ENCODE results near the gene LAMA5. TPM values are rescaled to one million over a fixed set of nuclear protein-coding genes. Genes with fewer than 3 reads are reported as not detected.

The LAMA5 gene
- total RNA-seq, 4 donors from 2014 or later: 45.5 to 115 (median 62.5) TPM

- no peak for ATAC-seq (ENCODE audit: low FRiP score)
- no peak for DNase-seq (ENCODE audit: low spot score)
- no peak for TF ChIP-seq CTCF (IDR thresholded peaks at IDR 0.05)
Measured at GRCh38 chr20:62362991-62363919, 3.9 kb downstream of the LAMA5 start.

- no peak for TF ChIP-seq CTCF (IDR thresholded peaks at IDR 0.05)
- DNase-seq (ENCODE audit: low spot score) (no peak), ATAC-seq (ENCODE audit: low FRiP score) (no peak)
Measured at GRCh38 chr20:62362590-62362940, 4.5 kb downstream of the LAMA5 start.

- no peak for ATAC-seq (ENCODE audit: low FRiP score)
- TF ChIP-seq CTCF (IDR thresholded peaks at IDR 0.05): no peak
Measured at GRCh38 chr20:62361799-62362589, 5.1 kb downstream of the LAMA5 start.

GRCh38 chr20:62360854-62361798 lies 6.0 kb downstream of the LAMA5 start:
- TF ChIP-seq CTCF (IDR thresholded peaks at IDR 0.05): no peak
- no peak for DNase-seq (ENCODE audit: low spot score)
- ATAC-seq (ENCODE audit: low FRiP score): no peak

More at GRCh38 chr20:62361799-62362589, 5.1 kb downstream of the LAMA5 start:
- no peak for DNase-seq (ENCODE audit: low spot score)

- no peak for TF ChIP-seq CTCF (IDR thresholded peaks at IDR 0.05)
- DNase-seq (ENCODE audit: low spot score) (no peak), ATAC-seq (ENCODE audit: low FRiP score) (no peak)
Measured at GRCh38 chr20:62359491-62360121, 7.5 kb downstream of the LAMA5 start.

GRCh38 chr20:62359043-62359490 lies 8.0 kb downstream of the LAMA5 start:
- ATAC-seq (ENCODE audit: low FRiP score): no peak
- no peak for DNase-seq (ENCODE audit: low spot score)
- no peak for TF ChIP-seq CTCF (IDR thresholded peaks at IDR 0.05)

Data from omental fat pad (tissue), 4 donors.